Measurements from ENCODE around the gene RBM4B.

RBM4B gene

DNA sequence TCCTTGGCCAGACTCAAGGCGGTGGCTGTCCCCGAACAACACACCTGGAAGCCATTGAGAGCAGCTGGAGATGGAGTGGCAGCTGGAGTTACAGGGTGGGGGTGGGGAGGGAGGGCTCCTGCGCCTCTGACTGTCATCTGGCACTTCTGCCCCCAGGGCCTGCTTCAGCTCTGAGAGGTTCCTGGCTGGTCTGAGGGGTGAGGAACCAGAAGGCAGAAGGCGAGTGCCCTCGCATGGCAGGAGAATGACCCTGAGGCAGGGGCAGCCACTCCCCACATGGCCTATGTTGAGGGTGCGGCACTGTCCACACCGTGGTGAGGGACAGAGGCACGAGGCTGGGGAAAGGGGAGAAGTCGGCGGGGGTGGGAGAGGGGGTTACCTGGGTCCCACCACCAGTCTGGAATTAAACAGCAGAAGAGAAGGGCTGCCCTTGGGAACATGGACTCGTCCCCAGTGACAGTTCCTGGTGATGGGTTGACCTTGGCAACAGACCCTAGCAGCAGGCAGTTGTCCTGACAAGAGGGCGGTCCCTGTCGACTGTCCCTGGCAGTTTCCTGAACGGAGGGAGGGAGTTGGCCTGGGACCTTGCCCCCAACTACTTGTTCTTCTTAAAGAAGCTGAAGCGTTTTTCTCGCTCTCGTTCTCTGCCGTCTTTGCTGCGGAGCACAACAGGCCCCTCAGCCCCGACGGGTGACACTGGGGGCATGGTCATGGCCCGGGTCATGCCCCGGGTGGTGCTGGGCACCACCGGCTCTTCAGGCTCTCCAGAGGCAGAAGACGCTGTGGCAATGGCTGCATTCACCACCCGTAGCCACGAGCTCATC is 7.8 kb upstream of the RBM4B start:
- Histone ChIP-seq H3K4me2 (ENCODE audit: low read depth, low read length) (no peak overlapping the region), H3F3A (ENCODE audit: insufficient read depth, low read length) (no peaks in the 10 kb centered on the region), H3K4me3 (ENCODE audit: low read length) (no peak overlapping the region), H3K4me1 (ENCODE audit: low read length) (no peaks in the 10 kb centered on the region), H3K27me3 (replicated peaks; ENCODE audit: insufficient read depth, low read length) (no peaks in the 10 kb centered on the region), H3K9ac (ENCODE audit: low read length) (no peak overlapping the region), H3K36me3 (replicated peaks; ENCODE audit: insufficient read depth, low read length) (no peaks in the 10 kb centered on the region), H2AFZ (ENCODE audit: low read length) (no peak overlapping the region), H3K79me2 (ENCODE audit: low read length) (no peaks in the 10 kb centered on the region), H3K27ac (ENCODE audit: low read length) (no peak overlapping the region), H4K20me1 (ENCODE audit: insufficient read depth, low read length) (no peaks in the 10 kb centered on the region), H3K9me2 (replicated peaks; ENCODE audit: insufficient read depth, low read length) (no peaks in the 10 kb centered on the region), H3K9me3 (replicated peaks; ENCODE audit: insufficient read depth, low read length) (no peaks in the 10 kb centered on the region)
- DNase-seq: no peak
- TF ChIP-seq EZH2 (optimal IDR thresholded peaks at IDR 0.05; ENCODE audit: low read depth, low read length): no peak
- TF ChIP-seq, protein P1, sequence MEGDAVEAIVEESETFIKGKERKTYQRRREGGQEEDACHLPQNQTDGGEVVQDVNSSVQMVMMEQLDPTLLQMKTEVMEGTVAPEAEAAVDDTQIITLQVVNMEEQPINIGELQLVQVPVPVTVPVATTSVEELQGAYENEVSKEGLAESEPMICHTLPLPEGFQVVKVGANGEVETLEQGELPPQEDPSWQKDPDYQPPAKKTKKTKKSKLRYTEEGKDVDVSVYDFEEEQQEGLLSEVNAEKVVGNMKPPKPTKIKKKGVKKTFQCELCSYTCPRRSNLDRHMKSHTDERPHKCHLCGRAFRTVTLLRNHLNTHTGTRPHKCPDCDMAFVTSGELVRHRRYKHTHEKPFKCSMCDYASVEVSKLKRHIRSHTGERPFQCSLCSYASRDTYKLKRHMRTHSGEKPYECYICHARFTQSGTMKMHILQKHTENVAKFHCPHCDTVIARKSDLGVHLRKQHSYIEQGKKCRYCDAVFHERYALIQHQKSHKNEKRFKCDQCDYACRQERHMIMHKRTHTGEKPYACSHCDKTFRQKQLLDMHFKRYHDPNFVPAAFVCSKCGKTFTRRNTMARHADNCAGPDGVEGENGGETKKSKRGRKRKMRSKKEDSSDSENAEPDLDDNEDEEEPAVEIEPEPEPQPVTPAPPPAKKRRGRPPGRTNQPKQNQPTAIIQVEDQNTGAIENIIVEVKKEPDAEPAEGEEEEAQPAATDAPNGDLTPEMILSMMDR (IDR thresholded peaks at IDR 0.05; ENCODE audit: low read length): no peak
- TF ChIP-seq EZH2phosphoT487 (IDR thresholded peaks at IDR 0.05; ENCODE audit: low read length): no peak

- Histone ChIP-seq H3K4me3 (ENCODE audit: low read length) (no peak overlapping the region), H3K9ac (ENCODE audit: low read length) (no peak overlapping the region), H3F3A (ENCODE audit: insufficient read depth, low read length) (no peaks in the 10 kb centered on the region), H3K27ac (ENCODE audit: low read length) (no peak overlapping the region), H3K4me1 (ENCODE audit: low read length) (no peaks in the 10 kb centered on the region), H2AFZ (ENCODE audit: low read length) (no peak overlapping the region), H3K79me2 (ENCODE audit: low read length) (no peaks in the 10 kb centered on the region), H3K27me3 (replicated peaks; ENCODE audit: insufficient read depth, low read length) (no peaks in the 10 kb centered on the region), H3K9me3 (replicated peaks; ENCODE audit: insufficient read depth, low read length) (no peaks in the 10 kb centered on the region), H3K36me3 (replicated peaks; ENCODE audit: insufficient read depth, low read length) (no peaks in the 10 kb centered on the region), H3K4me2 (ENCODE audit: low read depth, low read length) (no peak overlapping the region), H3K9me2 (replicated peaks; ENCODE audit: insufficient read depth, low read length) (no peaks in the 10 kb centered on the region), H4K20me1 (ENCODE audit: insufficient read depth, low read length) (no peaks in the 10 kb centered on the region)
- TF ChIP-seq, protein P1 (IDR thresholded peaks at IDR 0.05; ENCODE audit: low read length): no peak
- TF ChIP-seq EZH2phosphoT487 (IDR thresholded peaks at IDR 0.05; ENCODE audit: low read length) (no peak), EZH2 (optimal IDR thresholded peaks at IDR 0.05; ENCODE audit: low read depth, low read length) (no peak)
- DNase-seq: no peak
Observed at GRCh38 chr11:66684635-66685034, 6.9 kb upstream of the RBM4B start.

DNA sequence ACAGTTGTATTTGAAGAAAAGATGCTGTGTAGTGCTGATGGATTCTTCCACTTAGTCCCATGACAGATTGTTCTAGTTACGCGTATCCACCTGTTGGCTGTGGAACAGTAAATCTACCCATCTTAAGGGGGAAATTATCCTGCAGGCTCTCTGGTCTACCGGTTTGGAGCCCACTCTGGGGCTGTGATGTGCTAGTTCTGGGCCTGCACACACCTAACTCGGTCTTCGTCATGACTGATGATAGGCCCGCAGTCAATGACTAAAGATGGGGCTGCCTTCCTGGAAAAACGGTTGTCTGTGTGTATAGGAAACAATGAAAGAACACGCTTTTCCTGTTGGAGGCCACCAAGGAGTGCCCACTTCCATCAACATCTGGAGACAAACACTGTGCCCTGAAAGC is 6.2 kb upstream of the RBM4B start:
- Histone ChIP-seq H3K4me2 (ENCODE audit: low read depth, low read length) (no peak overlapping the region), H3K36me3 (replicated peaks; ENCODE audit: insufficient read depth, low read length) (no peaks in the 10 kb centered on the region), H3K9ac (ENCODE audit: low read length) (no peak overlapping the region), H3K27me3 (replicated peaks; ENCODE audit: insufficient read depth, low read length) (no peaks in the 10 kb centered on the region), H3K79me2 (ENCODE audit: low read length) (no peaks in the 10 kb centered on the region), H3K9me2 (replicated peaks; ENCODE audit: insufficient read depth, low read length) (no peaks in the 10 kb centered on the region), H3K27ac (ENCODE audit: low read length) (no peak overlapping the region), H3K9me3 (replicated peaks; ENCODE audit: insufficient read depth, low read length) (no peaks in the 10 kb centered on the region), H3F3A (ENCODE audit: insufficient read depth, low read length) (no peaks in the 10 kb centered on the region), H2AFZ (ENCODE audit: low read length) (no peak overlapping the region), H4K20me1 (ENCODE audit: insufficient read depth, low read length) (no peaks in the 10 kb centered on the region), H3K4me1 (ENCODE audit: low read length) (no peaks in the 10 kb centered on the region), H3K4me3 (ENCODE audit: low read length) (no peak overlapping the region)
- TF ChIP-seq EZH2phosphoT487 (IDR thresholded peaks at IDR 0.05; ENCODE audit: low read length) (no peak), EZH2 (optimal IDR thresholded peaks at IDR 0.05; ENCODE audit: low read depth, low read length) (no peak)
- no peak for DNase-seq
